PFSK-1 (cell line): ENCODE measurements around the gene ZNF492.

Source experiments
- FOXP2 ChIP-seq: optimal IDR thresholded peaks from 2 replicates; pipeline ENCODE3; 2011; ENCODE audit warnings: borderline replicate concordance, control low read depth, inconsistent platforms; ENCODE audit not compliant: insufficient read depth; ENCODE audit errors: extremely low read length, extremely low read depth
- POLR2AphosphoS5 ChIP-seq: IDR thresholded peaks from 2 replicates; pipeline ENCODE4 v1.6.1; 2012; ENCODE audit warnings: low read depth, mild to moderate bottlenecking, control low read depth, low read length, moderate library complexity
- REST ChIP-seq, 2 experiments: IDR thresholded peaks; 2 replicates each; pipeline versions ENCODE4 v1.6.1 to v1.8.0; 2011 to 2012; ENCODE audit warnings: low read depth in 2 of 2, low read length in 2 of 2, control low read depth in 1 of 2, inconsistent platforms in 1 of 2, mild to moderate bottlenecking in 1 of 2, moderate library complexity in 1 of 2; ENCODE audit not compliant: insufficient read depth in 1 of 2
- SIN3A ChIP-seq: IDR thresholded peaks from 2 replicates; pipeline ENCODE4 v1.6.1; 2012; ENCODE audit warnings: mild to moderate bottlenecking, low read length, moderate library complexity, borderline replicate concordance; ENCODE audit not compliant: insufficient read depth
- TAF1 ChIP-seq: IDR thresholded peaks from 2 replicates; pipeline ENCODE4 v1.6.1; 2012; ENCODE audit warnings: low read length, control low read depth, borderline replicate concordance; ENCODE audit not compliant: insufficient read depth

Gene ZNF492

GRCh38 chr19:22601906-22602630 lies 32.1 kb upstream of the ZNF492 start:
- no peak for TF ChIP-seq POLR2AphosphoS5

GRCh38 chr19:22602631-22603272 lies 31.4 kb upstream of the ZNF492 start:
- TF ChIP-seq TAF1: no peak
- TF ChIP-seq SIN3A: no peak
- TF ChIP-seq POLR2AphosphoS5: no peak
- no peak for TF ChIP-seq REST (IDR thresholded peaks at IDR 0.05; ENCODE audit: insufficient read depth in 1 of 2, low read depth in 2 of 2, low read length in 2 of 2)
- no peak for TF ChIP-seq FOXP2

- TF ChIP-seq FOXP2 (no peak), SIN3A (no peak), TAF1 (no peak), POLR2AphosphoS5 (no peak), REST (IDR thresholded peaks at IDR 0.05; ENCODE audit: insufficient read depth in 1 of 2, low read depth in 2 of 2, low read length in 2 of 2) (no peak)
These were observed 30.3 kb upstream of the ZNF492 start for GRCh38 chr19:22603518-22604440.

GRCh38 chr19:22604571-22605274 lies 29.4 kb upstream of the ZNF492 start:
- TF ChIP-seq SIN3A (no peak), POLR2AphosphoS5 (no peak), FOXP2 (no peak), TAF1 (no peak), REST (IDR thresholded peaks at IDR 0.05; ENCODE audit: insufficient read depth in 1 of 2, low read depth in 2 of 2, low read length in 2 of 2) (no peak)
